GM18868 (cell line): ENCODE measurements around the gene SLC4A11.

Source experiments
- ATAC-seq: cut with Tn5 transposase; IDR thresholded peaks from one replicate; pipeline ENCODE4 v1.9.1; 2021; ENCODE audit warnings: mild to moderate bottlenecking, moderate library complexity; ENCODE audit not compliant: unreplicated experiment

Gene SLC4A11

GRCh38 chr20:3239026-3239866, at the start of gene SLC4A11:
Gene SLC4A11 (minus strand): TSS chr20:3239190. CDS start chr20:3239137, 53 bp downstream.
- no peak for ATAC-seq

- no peak for ATAC-seq
These were observed 44.3 kb upstream of the SLC4A11 start for GRCh38 chr20:3283222-3283820.

DNA sequence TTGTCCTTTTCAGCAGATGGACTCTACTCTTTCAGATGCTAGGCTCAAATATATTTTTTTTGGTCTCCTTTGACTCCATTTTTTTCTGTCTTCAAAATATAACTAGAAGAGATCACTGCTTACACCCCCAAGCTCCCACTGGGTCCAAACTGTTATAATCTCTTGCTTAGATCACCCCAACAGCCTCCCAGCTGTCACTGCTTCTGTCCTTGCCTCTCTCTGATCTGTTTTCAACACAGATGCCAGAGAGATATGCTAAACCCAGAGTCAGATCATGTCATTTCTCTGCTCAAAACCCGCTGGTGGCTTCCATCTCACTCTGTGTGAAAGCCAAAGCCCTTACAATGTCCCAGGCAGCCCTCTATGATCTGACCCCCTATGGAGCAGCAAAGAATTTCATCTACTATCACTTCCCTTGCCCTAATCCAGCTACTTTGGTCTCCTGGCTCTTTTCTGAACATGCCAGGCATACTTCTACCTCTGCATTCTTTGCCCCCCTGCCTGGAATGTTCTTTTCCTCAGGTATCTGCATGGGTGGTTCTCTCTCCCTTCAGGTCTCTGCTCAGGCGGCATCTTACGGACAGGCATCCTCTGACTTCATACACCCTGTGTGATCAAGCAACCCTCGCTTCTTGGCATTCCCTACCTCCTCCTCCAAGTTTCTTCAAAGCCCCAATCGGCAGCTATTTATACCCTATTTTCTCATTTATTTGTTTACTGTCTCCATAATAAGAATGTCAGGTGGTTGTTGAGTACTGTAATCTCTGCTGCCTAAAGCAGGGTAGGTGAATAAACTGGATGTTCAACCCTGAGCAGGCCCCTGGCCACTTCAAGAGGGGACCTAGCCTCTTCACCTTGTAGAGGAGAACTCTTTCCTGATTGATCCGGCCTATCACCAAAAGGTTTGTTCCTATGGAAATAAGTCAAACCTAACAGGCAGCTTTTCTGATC, 43.6 kb upstream of the SLC4A11 start:
- no peak for ATAC-seq

DNA sequence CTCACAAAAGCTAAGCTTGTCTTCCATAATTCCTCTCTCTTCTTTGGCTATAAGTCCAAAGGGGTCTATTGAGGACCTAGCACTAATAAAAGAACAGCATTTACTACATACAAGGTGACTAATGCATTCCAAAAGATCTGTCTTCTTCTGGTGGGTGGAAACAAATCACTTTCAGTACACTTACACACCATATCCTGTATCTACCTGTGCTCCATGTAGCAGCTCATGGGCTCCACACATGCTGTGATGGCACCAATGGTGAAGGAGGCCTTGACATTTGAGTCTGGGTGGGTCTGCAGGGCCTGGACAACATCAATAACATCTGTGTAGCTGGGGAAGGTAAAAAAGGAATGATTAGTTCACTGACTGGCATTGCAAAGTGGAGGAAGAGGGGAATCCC, 42.4 kb upstream of the SLC4A11 start:
- ATAC-seq: no peak

- no peak for ATAC-seq
These were observed 40.8 kb upstream of the SLC4A11 start for GRCh38 chr20:3279761-3280160.

GRCh38 chr20:3277686-3278465, 38.9 kb upstream of the SLC4A11 start:
- ATAC-seq: no peak

DNA sequence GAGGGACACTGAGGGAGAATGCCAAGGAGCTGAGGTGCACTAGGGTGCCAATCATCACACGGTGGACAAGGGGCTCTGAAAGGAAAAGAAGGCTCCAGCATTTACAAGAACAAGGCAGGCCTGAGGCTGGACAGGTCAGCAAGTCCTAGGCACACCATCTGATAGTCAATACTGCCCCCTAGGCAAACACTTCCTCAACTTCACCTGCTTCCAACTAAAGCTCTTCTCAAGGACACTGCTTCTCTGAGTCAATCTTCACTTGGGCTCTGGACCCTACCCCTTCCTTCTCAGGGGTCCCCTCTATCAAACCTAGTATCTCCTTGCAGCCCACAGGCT, 37.7 kb upstream of the SLC4A11 start:
- no peak for ATAC-seq

GRCh38 chr20:3275966-3276679, 37.1 kb upstream of the SLC4A11 start:
- no peak for ATAC-seq

DNA sequence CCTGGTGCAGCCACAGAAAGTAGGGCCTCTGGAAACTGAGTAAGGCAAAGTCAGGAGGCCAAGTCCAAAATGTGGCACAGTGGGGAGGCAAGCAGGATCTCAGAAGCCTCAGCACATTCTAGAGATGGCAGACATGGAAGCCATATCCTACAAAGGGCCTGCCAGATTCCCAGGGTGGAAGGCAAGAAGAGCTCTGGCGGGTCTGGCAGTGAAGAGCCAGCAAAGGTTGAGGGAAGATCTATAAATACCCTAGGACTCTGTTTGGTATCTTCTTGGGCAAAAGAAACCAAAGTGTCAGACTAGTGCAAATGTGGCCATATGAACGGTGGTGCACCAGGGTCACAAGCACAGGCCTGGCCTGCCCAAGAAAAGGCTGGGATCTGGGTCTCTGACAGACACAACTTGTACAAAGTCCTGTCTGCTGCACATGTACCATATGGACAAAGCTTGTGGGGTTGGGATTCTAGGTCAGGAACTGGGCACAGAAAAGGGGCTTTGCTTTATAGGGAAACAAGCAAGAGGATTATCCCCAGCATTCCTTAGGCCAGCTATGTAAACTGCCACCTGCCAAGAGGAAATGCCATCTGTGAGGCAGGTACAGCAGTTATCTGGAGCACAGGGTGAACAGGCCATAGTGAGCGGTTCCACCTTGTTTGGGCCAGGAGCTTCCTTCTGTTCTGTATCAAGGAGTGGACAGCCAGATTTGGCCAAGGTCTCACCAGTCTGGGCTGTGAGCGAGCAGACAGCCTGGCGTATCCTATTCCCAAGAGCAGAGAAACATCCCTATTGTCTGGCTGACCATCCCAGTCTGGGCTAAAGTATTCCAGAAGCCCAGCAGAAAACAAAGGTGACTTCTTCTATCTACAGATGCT, 36.3 kb upstream of the SLC4A11 start:
- ATAC-seq: no peak

DNA sequence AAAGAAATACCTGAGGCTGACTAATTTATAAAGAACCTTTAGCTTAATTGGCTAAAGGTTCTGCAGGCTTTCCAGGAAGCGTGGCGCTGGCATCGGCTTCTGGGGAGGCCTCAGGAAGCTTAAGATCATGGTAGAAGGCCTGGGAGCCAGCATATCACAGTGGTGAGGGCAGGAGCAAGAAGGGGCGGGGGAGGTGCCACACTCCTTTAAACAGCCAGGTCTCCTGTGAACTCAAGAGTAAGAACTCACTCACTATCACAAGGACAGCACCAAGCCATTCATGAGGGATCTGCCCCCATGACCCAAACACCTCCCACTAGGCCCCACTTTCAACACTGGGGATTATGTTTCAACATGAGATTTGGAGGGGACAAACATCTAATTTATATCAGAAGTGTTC, 34.4 kb upstream of the SLC4A11 start:
- no peak for ATAC-seq

DNA sequence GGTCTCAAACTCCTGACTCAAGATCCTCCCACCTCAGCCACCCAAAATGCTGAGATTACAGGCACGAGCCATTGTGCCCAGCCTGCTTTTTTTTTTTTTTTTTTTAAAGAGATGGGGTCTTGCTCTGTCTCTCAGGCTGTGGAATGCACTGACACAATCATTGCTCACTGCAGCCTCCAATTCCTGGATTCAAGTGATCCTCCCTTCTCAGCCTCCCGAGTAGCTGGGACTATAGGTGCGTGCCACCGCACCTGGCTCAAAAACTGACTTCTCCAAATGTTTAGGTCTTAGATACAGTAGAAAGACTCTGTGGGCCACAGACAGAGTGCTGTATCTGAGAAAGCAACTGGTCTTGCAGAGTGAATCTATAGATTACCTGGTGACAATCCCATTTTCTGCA, 31.1 kb upstream of the SLC4A11 start:
- ATAC-seq: no peak

GRCh38 chr20:3262566-3262965, 23.6 kb upstream of the SLC4A11 start:
- ATAC-seq: no peak

- ATAC-seq: no peak
These were observed 19.4 kb upstream of the SLC4A11 start for GRCh38 chr20:3258429-3258828.

GRCh38 chr20:3255728-3256127, 16.7 kb upstream of the SLC4A11 start:
- no peak for ATAC-seq

DNA sequence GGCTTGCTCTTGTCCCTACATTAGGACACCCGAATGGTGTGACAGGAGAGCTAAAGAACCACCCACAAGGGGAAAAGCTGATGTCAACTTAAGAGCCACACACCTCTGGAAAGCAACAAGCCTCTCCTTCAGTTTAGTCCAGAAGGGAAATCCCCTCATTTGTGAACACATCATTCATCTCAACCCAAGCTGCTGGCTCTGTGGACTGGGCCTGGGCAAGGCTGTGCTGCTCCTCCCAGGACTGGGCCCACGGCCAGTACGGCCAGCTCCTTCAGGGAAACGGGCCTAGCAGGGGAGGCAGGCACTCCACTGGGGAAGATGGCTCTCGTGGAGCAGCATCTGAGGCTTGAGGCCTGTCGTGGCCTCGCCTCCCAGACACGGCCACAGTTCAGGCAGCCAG, 12.8 kb upstream of the SLC4A11 start:
- ATAC-seq: no peak

GRCh38 chr20:3250091-3250504, 11.1 kb upstream of the SLC4A11 start:
- no peak for ATAC-seq

GRCh38 chr20:3248993-3249347, 10.0 kb upstream of the SLC4A11 start:
- no peak for ATAC-seq

DNA sequence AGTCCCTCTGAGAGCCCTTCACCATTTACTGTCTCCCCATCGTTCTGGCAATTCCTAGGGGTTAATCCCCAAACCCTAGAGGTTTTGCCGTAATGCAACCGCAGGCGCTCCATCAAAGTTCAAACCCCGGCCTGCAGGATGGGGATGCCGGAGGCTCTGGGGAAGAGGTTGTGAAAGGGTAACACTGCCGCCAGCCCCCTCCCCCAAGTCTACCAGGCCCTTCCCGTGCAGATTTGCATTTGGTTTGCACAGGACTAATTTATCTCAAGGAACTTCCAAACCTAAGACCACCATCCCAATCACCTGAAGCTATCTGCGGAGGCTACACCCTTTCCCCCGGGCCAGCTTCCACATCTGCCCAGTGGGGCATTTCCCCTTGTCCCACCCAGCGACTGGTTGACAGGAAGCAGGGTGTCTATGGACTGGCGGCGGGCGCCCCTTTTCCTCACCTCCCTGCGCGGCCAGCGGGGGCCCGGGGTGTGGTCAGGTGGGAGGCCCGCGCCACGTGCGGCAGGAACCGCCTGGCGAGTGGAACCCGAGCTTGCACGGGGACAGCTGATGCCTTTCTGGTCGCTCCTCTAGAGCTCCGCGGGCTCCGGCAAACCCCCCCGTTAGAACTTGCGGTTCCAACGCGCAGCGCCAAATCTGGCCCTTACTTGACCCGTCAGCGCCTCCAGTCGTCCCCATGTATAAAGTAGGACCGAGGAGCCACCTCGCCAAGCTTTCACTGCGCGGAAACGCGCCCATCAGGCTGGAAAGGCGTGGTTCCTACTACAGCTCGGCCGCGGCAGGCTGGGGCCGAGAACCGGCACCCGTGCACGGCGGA, 9.4 kb upstream of the SLC4A11 start:
- no peak for ATAC-seq
